Measurements from ENCODE around the gene PAFAH1B2.
"Not testable (repeated sequence)": the region's sequence is repeated elsewhere in the genome, so short reads cannot be mapped to it uniquely, and the experiment has no call there.

Gene PAFAH1B2

DNA sequence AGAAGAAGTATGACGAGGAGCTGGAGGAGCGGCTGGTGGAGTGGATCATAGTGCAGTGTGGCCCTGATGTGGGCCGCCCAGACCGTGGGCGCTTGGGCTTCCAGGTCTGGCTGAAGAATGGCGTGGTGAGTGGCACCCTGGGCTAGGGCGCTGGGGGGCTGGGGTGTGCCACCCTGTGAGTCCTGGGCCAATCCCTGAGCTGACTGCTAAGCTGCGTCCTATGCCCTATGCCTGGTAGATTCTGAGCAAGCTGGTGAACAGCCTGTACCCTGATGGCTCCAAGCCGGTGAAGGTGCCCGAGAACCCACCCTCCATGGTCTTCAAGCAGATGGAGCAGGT is 59.0 kb downstream of the PAFAH1B2 start:
- no peak overlapping the region for H3K4me3 ChIP-seq (ENCODE audit: low read length)
- no peaks in the 10 kb centered on the region for H3K79me2 ChIP-seq (ENCODE audit: control insufficient read depth, low read length)
- H3K9me2 ChIP-seq (replicated peaks; ENCODE audit: control insufficient read depth, low read length), result no peaks in the 10 kb centered on the region
- H4K20me1 ChIP-seq (ENCODE audit: control insufficient read depth, insufficient read depth, low read depth, low read length), result no peaks in the 10 kb centered on the region
- no peaks in the 10 kb centered on the region for H3K4me1 ChIP-seq (ENCODE audit: control insufficient read depth, low read length)
- TF ChIP-seq, protein P1, sequence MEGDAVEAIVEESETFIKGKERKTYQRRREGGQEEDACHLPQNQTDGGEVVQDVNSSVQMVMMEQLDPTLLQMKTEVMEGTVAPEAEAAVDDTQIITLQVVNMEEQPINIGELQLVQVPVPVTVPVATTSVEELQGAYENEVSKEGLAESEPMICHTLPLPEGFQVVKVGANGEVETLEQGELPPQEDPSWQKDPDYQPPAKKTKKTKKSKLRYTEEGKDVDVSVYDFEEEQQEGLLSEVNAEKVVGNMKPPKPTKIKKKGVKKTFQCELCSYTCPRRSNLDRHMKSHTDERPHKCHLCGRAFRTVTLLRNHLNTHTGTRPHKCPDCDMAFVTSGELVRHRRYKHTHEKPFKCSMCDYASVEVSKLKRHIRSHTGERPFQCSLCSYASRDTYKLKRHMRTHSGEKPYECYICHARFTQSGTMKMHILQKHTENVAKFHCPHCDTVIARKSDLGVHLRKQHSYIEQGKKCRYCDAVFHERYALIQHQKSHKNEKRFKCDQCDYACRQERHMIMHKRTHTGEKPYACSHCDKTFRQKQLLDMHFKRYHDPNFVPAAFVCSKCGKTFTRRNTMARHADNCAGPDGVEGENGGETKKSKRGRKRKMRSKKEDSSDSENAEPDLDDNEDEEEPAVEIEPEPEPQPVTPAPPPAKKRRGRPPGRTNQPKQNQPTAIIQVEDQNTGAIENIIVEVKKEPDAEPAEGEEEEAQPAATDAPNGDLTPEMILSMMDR (IDR thresholded peaks at IDR 0.05; ENCODE audit: low read depth, low read length, poor library complexity, severe bottlenecking), result no peak
- TF ChIP-seq EZH2phosphoT487 (IDR thresholded peaks at IDR 0.05; ENCODE audit: borderline replicate concordance, low read length), result no peak
- no peak overlapping the region for H3K4me2 ChIP-seq (ENCODE audit: low read length)
- no peaks in the 10 kb centered on the region for H3F3A ChIP-seq (ENCODE audit: control insufficient read depth, insufficient read depth)
- no peaks in the 10 kb centered on the region for H3K9me3 ChIP-seq (ENCODE audit: control insufficient read depth, insufficient read depth, low read length)
- no peak overlapping the region for H3K27ac ChIP-seq (ENCODE audit: low read depth, low read length)
- H3K36me3 ChIP-seq (ENCODE audit: control insufficient read depth, low read length), result peaks cover 4% of the 10 kb centered on the region; the same call in 1 of the 2 replicates
- no peaks in the 10 kb centered on the region for H3K27me3 ChIP-seq (ENCODE audit: control insufficient read depth, low read length)

DNA sequence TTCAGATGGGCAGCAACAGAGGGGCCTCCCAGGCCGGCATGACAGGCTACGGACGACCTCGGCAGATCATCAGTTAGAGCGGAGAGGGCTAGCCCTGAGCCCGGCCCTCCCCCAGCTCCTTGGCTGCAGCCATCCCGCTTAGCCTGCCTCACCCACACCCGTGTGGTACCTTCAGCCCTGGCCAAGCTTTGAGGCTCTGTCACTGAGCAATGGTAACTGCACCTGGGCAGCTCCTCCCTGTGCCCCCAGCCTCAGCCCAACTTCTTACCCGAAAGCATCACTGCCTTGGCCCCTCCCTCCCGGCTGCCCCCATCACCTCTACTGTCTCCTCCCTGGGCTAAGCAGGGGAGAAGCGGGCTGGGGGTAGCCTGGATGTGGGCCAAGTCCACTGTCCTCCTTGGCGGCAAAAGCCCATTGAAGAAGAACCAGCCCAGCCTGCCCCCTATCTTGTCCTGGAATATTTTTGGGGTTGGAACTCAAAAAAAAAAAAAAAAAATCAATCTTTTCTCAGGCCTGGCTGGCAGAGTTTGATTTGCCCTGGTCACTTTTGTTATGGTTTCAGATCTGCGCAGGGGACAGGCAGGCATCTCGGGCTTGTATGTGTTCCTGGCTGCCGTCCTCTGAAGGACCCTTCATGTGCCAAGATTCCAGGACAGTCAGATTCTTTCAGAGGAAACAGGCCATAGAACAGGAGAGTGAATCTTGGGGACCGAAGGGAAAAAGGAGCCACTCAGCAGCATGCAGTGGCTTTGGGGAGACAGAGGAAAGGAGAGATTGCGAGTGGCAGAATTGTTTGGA is 60.4 kb downstream of the PAFAH1B2 start:
- no peaks in the 10 kb centered on the region for H3K4me1 ChIP-seq (ENCODE audit: control insufficient read depth, low read length)
- no peak overlapping the region for H3K4me3 ChIP-seq (ENCODE audit: low read length)
- H3K27ac ChIP-seq (ENCODE audit: low read depth, low read length), result no peak overlapping the region
- no peaks in the 10 kb centered on the region for H3K79me2 ChIP-seq (ENCODE audit: control insufficient read depth, low read length)
- H3K9me2 ChIP-seq (replicated peaks; ENCODE audit: control insufficient read depth, low read length), result no peaks in the 10 kb centered on the region
- no peaks in the 10 kb centered on the region for H3K27me3 ChIP-seq (ENCODE audit: control insufficient read depth, low read length)
- peaks cover 4% of the 10 kb centered on the region; the same call in 1 of the 2 replicates for H3K36me3 ChIP-seq (ENCODE audit: control insufficient read depth, low read length)
- no peaks in the 10 kb centered on the region for H4K20me1 ChIP-seq (ENCODE audit: control insufficient read depth, insufficient read depth, low read depth, low read length)
- H3F3A ChIP-seq (ENCODE audit: control insufficient read depth, insufficient read depth), result no peaks in the 10 kb centered on the region
- TF ChIP-seq EZH2phosphoT487 (IDR thresholded peaks at IDR 0.05; ENCODE audit: borderline replicate concordance, low read length), result no peak
- TF ChIP-seq, protein P1 (IDR thresholded peaks at IDR 0.05; ENCODE audit: low read depth, low read length, poor library complexity, severe bottlenecking), result no peak
- H3K4me2 ChIP-seq (ENCODE audit: low read length), result no peak overlapping the region
- H3K9me3 ChIP-seq (ENCODE audit: control insufficient read depth, insufficient read depth, low read length), result no peaks in the 10 kb centered on the region

DNA sequence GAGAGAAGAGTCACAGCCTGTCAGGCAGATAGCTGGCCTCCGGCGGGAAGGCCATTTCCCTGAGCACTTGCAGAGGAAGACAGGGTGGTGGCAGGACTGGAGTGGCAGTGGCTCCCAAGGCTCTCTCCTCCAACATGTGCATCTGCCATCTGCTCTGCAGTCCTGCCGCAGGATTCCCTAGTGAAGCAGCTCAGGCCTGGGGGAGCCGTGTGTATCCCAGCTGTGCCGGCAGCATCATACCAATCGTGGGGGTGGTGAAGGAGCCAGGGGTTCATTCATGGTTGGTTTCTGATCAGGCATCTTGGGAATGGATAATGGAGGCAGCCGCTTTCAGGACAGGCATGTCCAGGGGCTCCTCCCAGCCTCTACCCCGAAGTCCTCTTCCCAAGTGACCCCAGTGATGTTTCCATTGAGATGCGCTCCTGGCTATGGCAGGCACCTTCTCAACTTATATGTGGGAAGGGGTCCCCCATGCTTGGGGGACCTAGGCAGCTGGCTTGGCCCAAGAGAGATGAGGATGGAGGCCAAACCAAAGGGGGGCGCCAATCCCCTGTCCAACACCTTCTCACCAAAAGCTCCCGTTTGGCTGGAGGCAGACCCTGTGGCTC is 61.2 kb downstream of the PAFAH1B2 start:
- TF ChIP-seq, protein P1 (IDR thresholded peaks at IDR 0.05; ENCODE audit: low read depth, low read length, poor library complexity, severe bottlenecking), result no peak
- no peak for TF ChIP-seq EZH2phosphoT487 (IDR thresholded peaks at IDR 0.05; ENCODE audit: borderline replicate concordance, low read length)
- Histone ChIP-seq H3K79me2 (ENCODE audit: control insufficient read depth, low read length) (no peaks in the 10 kb centered on the region), H3K27me3 (ENCODE audit: control insufficient read depth, low read length) (no peaks in the 10 kb centered on the region), H3K9me3 (ENCODE audit: control insufficient read depth, insufficient read depth, low read length) (no peaks in the 10 kb centered on the region), H3F3A (ENCODE audit: control insufficient read depth, insufficient read depth) (no peaks in the 10 kb centered on the region), H3K27ac (ENCODE audit: low read depth, low read length) (no peak overlapping the region), H3K36me3 (ENCODE audit: control insufficient read depth, low read length) (peaks cover 4% of the 10 kb centered on the region; the same call in 1 of the 2 replicates), H3K4me1 (ENCODE audit: control insufficient read depth, low read length) (no peaks in the 10 kb centered on the region), H3K9me2 (replicated peaks; ENCODE audit: control insufficient read depth, low read length) (no peaks in the 10 kb centered on the region), H3K4me3 (ENCODE audit: low read length) (no peak overlapping the region), H4K20me1 (ENCODE audit: control insufficient read depth, insufficient read depth, low read depth, low read length) (no peaks in the 10 kb centered on the region), H3K4me2 (ENCODE audit: low read length) (no peak overlapping the region)

DNA sequence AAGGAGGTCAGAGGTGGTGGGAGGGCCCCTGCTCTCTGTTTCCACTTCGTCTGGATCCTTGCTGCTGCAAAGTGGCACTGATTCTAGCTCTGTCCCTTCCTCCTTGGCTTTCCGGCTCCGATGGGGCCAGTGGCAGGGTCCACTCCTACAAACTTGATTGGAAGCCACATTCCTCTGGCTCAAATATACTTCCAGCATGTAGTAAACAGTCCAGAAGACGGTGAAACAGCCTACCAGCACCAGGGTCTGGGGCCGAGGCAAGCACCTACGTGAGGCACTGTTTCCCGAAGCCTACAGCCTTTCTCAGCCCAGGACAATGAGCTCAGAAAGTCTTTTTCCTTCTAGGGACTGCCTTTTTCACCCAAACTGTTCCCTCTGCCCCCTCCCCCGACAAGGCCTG is 62.0 kb downstream of the PAFAH1B2 start:
- not testable (repeated sequence) for H3F3A ChIP-seq (ENCODE audit: control insufficient read depth, insufficient read depth); H3K79me2 ChIP-seq (ENCODE audit: control insufficient read depth, low read length); H3K36me3 ChIP-seq (ENCODE audit: control insufficient read depth, low read length); H3K27ac ChIP-seq (ENCODE audit: low read depth, low read length); H3K9me2 ChIP-seq (replicated peaks; ENCODE audit: control insufficient read depth, low read length); H3K9me3 ChIP-seq (ENCODE audit: control insufficient read depth, insufficient read depth, low read length); H3K27me3 ChIP-seq (ENCODE audit: control insufficient read depth, low read length); H4K20me1 ChIP-seq (ENCODE audit: control insufficient read depth, insufficient read depth, low read depth, low read length); H3K4me1 ChIP-seq (ENCODE audit: control insufficient read depth, low read length); H3K4me3 ChIP-seq (ENCODE audit: low read length); H3K4me2 ChIP-seq (ENCODE audit: low read length)

DNA sequence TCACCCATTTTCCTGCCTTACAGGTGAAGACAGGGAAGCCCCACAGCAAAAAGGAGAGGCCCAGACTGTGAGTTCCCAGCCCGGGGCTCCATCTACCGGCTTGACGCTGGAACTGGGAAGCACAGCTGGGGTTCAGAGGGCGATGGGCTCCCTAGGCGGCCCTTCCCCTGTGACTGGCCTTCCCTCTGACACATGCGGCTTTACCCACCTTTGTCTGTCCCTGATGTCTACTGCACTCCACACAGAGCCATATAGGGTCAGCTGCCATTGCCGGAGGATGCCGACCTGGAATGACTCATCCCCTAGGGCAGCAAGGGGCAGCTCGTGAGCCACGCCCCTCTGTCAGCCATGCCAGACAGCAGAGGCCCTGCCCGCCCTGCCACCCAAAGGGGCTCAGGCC is 62.8 kb downstream of the PAFAH1B2 start:
- H4K20me1 ChIP-seq (ENCODE audit: control insufficient read depth, insufficient read depth, low read depth, low read length); H3K9me2 ChIP-seq (replicated peaks; ENCODE audit: control insufficient read depth, low read length); H3K27me3 ChIP-seq (ENCODE audit: control insufficient read depth, low read length); H3K36me3 ChIP-seq (ENCODE audit: control insufficient read depth, low read length); H3K4me2 ChIP-seq (ENCODE audit: low read length); H3K79me2 ChIP-seq (ENCODE audit: control insufficient read depth, low read length); H3K27ac ChIP-seq (ENCODE audit: low read depth, low read length); H3K9me3 ChIP-seq (ENCODE audit: control insufficient read depth, insufficient read depth, low read length); H3F3A ChIP-seq (ENCODE audit: control insufficient read depth, insufficient read depth); H3K4me1 ChIP-seq (ENCODE audit: control insufficient read depth, low read length); H3K4me3 ChIP-seq (ENCODE audit: low read length): not testable (repeated sequence)
